T47D (cell line): Measurements from ENCODE around the gene ORC5.
A peak's percentile ranks its signal among the peaks of the same experiment; 100 is the strongest.

Source experiments
- DNase-seq, 2 experiments: peaks; one replicate each; pipeline versions ENCODE4 v3.0.0 to v3.0.0-alpha.2; 2011 to 2012; ENCODE audit warnings: low read depth in 1 of 2, low spot score in 1 of 2
- JUND ChIP-seq: IDR thresholded peaks from 2 replicates; pipeline ENCODE4 v1.6.1; 2012; ENCODE audit warnings: low read depth
- in situ Hi-C: cut with HindIII; loops from 2 replicates; pipeline ENCODE4 v1.10.0; 2016; ENCODE audit warnings: low sequenced_read_pairs, low pct_unique_long_range_greater_than_20kb

Gene ORC5

GRCh38 chr7:104098890-104099289, 108.9 kb downstream of the ORC5 start:
- no peak for DNase-seq
- TF ChIP-seq JUND, result no peak
- in situ Hi-C loops, result no loop called here

DNA sequence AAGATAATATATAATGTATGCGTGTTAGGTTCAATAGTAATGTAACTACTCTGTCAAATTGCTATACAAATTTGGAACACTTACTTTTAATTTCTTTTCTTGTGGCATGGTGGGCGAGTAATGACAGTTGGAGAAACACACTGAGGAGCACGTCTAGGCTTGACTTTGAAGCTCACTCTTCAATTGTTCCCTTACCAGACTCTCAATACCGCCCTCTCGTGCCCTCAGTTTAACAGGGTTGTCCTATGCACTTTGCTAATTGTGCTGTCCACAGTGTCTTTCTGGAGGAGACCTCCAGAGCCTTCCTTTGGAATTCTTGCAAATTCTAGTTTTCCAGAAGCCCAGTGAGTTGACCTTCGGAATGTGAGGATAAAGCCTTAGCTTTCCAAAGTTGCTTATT, 111.1 kb downstream of the ORC5 start:
- in situ Hi-C loops, result no loop called here
- no peak for TF ChIP-seq JUND
- peak in 1 of 2 experiments; percentile 54 for DNase-seq

- no peak for TF ChIP-seq JUND
- DNase-seq, result no peak
- in situ Hi-C loops, result no loop called here
Observed at GRCh38 chr7:104093127-104093526, 114.7 kb downstream of the ORC5 start.

DNA sequence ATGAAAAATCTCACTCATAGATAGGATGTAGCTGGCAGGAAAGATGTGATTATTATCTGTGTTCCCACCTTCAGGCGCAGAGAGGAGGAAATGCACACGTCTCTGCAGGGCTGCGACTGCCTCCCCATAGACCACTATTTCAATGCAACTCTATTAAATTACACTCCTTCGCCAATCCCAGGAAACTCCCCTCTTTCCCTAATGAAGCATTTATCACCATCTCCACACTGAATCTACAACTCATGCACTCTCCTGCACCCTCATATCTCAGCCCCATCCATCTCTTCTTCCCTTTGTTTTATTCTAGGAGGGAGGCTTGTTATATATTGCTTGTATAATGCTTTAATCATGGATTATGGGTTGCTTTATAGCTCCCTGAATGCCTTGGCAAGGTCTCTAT, 116.6 kb downstream of the ORC5 start:
- DNase-seq, result no peak
- in situ Hi-C loops, result no loop called here
- no peak for TF ChIP-seq JUND

DNA sequence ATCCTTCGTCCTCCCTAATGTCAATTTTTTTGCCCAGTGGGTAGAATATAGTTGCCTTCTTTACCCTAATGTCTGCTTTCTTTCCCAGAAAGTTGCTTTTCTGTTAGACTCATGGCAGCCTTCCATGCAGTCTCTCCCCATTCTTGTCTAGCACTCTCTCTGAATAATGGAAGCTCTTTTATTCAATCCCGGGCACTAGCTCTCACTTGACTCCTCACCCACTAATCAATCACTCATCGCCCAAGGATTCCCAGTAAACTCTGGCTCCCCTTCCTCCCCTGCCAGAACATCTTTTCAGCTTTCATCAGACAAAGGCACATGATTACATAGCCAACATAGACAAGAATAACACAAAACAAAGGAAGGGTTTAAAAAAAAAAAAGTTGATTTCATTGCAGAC, 118.2 kb downstream of the ORC5 start:
- no peak for TF ChIP-seq JUND
- DNase-seq, result no peak
- in situ Hi-C loops, result no loop called here

- TF ChIP-seq JUND, result no peak
- in situ Hi-C loops, result no loop called here
- no peak for DNase-seq
Observed at GRCh38 chr7:104089061-104089460, 118.8 kb downstream of the ORC5 start.
